HG03520 (cell line): ENCODE results near the gene DCLK1.

Experiments used
- ATAC-seq: cut with Tn5 transposase; IDR thresholded peaks from one replicate; pipeline ENCODE4 v1.9.1; 2021; ENCODE audit warnings: mild to moderate bottlenecking, moderate library complexity; ENCODE audit not compliant: unreplicated experiment

The DCLK1 gene

DNA sequence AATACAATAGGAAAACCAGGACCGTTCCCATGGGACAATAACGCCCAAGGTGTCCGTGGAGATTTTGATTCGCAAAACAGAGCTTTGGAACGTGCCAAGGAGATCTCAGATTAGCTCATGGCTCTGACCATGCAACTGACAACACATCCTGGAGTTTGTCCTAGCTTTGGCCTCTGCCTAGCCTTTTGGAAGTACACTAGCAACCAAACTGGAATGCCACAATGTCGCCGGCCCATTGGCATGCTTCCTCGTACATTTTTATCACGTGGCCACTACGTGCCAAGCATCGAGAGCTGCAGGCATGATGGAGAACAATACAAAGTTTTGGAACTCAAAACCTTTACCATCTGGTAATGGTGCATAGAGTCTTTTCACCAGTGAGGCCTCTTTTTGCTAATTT lies 256.5 kb downstream of the DCLK1 start:
- ATAC-seq: no peak

DNA sequence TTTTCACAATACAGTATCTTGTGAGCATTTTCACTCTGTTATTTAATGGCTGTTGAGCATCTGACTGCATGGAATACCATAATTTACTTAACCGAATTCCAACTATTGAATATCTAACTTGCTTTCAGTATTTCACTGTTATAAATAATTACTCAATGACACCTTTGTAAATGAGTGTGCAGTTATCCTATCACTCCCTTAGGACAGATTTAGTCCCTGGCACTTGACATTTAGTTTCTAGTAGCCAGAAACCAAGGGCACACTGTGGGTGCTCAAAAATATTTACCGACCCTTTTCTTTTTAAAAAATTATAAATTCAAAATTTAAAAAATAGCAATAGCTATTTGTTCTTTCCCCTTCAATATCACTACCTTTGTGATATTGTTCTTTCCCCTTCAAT lies 258.8 kb downstream of the DCLK1 start:
- ATAC-seq: no peak

DNA sequence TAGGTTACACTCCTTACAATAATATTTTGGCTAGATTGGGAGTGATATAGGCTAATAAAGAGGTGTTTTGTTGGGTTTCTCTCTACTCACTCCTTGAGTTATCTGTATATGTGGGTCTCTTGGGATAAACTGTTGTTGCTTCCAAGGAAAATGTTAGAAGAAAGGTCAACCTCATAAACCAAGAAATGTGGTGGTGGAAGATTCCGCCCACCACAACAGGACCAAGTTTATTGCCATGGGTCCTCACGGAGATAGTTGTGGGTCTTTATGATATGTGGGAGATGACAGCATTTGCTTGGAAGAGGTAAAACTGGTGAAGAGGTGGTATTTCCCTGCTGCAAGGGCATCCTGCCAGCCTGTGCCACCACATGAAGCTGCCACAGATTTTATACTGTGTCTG lies 259.6 kb downstream of the DCLK1 start:
- ATAC-seq: no peak

DNA sequence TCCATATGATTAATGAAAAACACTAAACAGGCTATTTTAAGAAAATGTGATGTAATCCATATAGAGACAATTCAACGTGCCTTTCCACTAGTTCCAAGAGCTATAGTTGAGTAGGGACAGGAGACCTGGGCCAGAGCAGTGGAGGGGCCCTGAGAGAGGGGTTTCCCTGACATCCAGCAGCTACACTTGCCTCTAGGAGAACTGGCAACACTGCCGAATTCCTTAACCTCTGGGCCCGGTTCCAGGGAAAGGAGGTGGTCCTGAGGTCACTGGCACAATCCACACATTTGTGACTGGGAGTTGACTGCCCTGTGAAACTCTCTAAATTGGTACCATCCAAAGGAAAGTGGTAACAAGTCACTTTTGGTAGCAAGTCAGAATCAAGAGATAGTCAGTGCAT lies 264.4 kb downstream of the DCLK1 start:
- no peak for ATAC-seq

DNA sequence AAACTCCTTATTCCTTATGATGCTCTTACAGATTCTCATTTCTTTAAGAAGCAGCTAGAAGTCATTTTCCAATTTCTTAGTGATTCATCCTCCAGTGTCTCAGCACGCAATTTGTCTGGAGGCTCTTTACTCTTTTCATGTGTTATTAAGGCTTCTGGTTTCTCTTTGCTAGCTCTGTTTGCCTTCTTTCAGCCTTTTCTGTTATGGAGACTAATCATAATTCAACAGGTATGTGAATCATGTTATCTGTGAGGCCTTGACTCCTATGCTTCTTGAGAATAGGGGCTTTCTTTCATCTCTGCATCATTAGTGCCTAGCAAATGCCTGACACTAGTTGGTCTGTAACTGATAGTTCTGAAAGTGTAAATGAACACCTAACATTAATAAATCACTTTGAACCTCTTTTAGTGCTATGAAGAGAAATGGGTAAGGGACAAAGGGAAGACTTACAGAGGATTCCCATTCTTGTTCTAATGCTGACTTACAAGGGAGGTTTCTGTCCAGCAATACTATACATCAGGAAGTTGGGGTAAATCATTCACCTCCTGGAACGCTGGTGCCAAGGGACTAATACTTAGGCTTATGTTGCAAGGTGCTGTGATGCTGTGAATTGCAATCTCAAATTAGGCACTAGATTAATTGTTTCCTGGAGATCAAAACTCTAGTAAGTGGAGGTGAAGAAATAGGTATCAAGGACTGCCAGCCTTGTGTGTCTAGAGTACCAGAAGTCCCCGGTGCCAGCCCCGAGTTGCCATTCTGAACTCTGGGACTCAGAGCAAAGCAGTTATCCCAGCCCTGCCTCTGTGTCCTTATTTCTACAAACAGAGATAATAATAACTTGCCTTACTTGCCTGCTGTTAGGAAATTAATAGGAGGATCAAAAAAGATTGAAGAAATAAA lies 265.6 kb downstream of the DCLK1 start:
- no peak for ATAC-seq

DNA sequence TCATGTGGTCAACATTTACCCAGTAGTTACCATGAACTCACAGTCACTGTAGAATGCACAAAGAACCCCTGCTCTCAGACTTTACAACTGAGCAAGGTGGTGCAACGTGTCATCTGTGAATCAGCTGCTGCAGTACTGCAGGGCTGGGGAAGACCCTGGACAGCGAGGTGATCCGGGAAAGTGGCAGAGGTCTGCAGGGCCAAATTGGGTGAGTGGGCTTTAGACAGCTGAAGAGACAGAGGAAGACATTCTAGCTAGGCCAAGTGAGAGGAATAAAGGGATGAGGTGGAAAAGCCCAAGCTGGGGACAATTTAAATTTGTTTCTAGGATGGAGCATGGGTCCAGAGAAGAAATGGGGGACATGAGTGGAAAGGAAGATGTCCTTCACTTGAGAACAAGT lies 270.5 kb downstream of the DCLK1 start:
- no peak for ATAC-seq

- no peak for ATAC-seq
These were observed 271.2 kb downstream of the DCLK1 start for GRCh38 chr13:35859981-35860380.

GRCh38 chr13:35858665-35859064 lies 272.5 kb downstream of the DCLK1 start:
- no peak for ATAC-seq

DNA sequence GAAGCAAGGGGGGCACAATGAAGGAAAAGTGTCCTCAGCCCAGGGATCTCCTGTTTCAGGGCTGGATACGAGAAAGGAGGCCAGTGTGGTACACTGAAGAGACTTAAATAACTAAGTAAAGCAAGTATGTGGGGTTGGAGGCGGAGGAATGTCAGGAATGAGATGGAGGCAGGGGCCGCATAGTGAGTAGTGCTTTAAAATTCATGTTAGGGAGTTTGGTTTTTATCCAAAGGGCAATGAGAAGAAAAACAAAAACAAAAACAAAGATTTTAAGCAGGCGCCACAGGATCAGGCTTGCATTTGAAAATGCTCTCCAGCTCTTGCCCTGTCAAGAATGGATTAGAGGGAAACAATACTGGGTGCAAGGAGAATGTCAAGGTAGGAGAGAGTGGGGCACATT lies 273.4 kb downstream of the DCLK1 start:
- no peak for ATAC-seq

- ATAC-seq: no peak
These were observed 274.3 kb downstream of the DCLK1 start for GRCh38 chr13:35856721-35857364.

- ATAC-seq: no peak
These were observed 275.1 kb downstream of the DCLK1 start for GRCh38 chr13:35856084-35856483.

GRCh38 chr13:35855531-35856019 lies 275.6 kb downstream of the DCLK1 start:
- no peak for ATAC-seq

- ATAC-seq: no peak
These were observed 276.9 kb downstream of the DCLK1 start for GRCh38 chr13:35854286-35854685.

DNA sequence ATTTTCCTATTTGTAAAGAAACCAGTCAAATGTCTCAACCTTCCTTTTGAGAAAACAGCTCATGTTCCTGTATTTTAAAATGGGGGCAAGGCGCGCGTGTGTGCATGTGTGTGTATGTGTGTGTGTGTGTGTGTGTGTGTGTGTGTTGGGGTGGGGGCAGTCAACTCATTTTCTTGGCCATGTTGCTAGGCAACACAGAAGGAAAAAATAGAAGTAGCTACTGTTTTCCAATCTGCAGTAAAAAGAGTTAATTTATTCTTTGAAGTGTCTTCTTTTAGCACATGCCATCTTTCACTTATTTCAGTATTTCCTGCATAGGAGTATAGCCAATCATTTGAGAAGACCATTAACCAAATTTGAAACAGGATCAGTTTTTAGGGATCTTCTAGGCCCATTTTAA lies 279.3 kb downstream of the DCLK1 start:
- no peak for ATAC-seq

GRCh38 chr13:35851356-35851755 lies 279.8 kb downstream of the DCLK1 start:
- ATAC-seq: no peak

GRCh38 chr13:35850569-35850968 lies 280.6 kb downstream of the DCLK1 start:
- ATAC-seq: no peak

GRCh38 chr13:35849256-35849644 lies 281.9 kb downstream of the DCLK1 start:
- ATAC-seq: no peak

GRCh38 chr13:35848336-35849255 lies 282.6 kb downstream of the DCLK1 start:
- no peak for ATAC-seq

GRCh38 chr13:35843272-35843671 lies 287.9 kb downstream of the DCLK1 start:
- ATAC-seq: no peak

DNA sequence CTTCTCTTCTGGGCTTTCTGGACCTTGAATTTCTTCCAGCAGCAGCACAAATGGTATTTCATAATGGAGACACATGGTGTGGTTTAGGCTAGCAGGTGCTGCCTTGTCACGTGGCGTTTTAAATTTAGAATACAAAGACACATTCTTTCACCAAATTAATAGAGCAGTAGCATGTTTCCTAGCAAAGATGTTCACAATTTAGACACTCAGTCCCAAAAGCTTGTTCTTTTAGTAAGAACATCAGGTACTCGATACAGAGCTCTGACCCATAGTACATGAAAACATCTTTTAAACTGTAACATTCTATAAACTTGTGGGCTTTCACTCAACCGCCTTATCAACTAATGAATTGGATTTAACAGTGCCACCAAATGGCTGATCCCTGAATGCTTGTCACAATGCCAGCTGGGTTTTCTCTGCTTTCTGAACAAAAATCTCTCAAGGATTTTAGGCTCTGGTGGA lies 290.1 kb downstream of the DCLK1 start:
- no peak for ATAC-seq

DNA sequence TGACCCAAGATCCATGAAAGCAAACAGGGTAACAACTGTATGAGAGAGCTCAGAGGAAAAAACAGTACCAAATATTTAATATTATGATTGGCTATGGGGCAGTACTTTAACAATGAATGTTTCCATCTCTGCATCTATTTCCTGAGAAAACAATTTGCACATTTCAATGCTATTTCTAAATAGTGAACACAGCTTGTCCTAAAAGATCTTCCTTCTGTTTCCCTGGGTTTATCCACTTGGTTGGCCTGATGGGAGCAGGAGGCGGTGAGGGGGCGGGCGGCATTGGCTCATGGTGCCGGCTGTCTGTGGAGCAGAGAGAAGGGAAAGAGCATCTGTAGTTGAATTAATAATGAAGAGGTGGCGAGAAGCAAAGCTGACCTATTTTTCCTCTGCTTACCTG lies 291.4 kb downstream of the DCLK1 start:
- no peak for ATAC-seq
